Tibial nerve (tissue), 3 donors: ENCODE results near the gene F7.

Experiments
- CTCF ChIP-seq, 5 experiments: fragments of 200-600 bp in 3 of 5; fragments of 450-650 bp in 2 of 5; sonication (generic) in 3 of 5; IDR thresholded peaks; one replicate each; pipeline ENCODE4 v1.5.1; 2016 to 2019; ENCODE audit warnings: antibody characterized with exemption in 5 of 5, mild to moderate bottlenecking in 3 of 5, moderate library complexity in 2 of 5
- POLR2A ChIP-seq, 2 donors: fragments of 450-650 bp; IDR thresholded peaks; one replicate each; pipeline ENCODE4 v1.6.1; 2017; ENCODE audit warnings: antibody characterized with exemption in 2 of 2, mild to moderate bottlenecking in 2 of 2, moderate library complexity in 2 of 2

- TF ChIP-seq CTCF (IDR thresholded peaks at IDR 0.05): no peak
- no peak for TF ChIP-seq POLR2A (IDR thresholded peaks at IDR 0.05)
These were observed 9.1 kb downstream of the F7 start for GRCh38 chr13:113114511-113115362.
